ENCODE data around the gene KMT2C.

Gene KMT2C

DNA sequence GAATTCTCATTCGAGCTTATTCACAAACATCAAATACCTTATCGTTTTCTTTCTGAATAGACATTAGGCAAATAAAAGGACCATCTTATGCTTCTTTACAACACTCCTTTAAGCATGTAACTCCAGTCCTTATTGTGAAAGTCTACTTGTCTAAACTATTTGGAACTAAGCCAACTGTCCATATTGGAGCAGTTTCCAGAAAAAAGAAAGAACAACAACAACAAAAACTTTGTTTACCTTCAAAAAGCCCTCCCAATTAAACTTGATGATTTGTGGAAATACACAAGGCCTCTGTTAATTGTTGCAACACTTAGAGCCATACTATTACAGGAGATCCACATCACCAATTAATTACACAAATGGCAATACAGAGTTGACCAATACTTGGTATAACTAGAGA, 246.7 kb downstream of the KMT2C start:
- no peak for DNase-seq

DNA sequence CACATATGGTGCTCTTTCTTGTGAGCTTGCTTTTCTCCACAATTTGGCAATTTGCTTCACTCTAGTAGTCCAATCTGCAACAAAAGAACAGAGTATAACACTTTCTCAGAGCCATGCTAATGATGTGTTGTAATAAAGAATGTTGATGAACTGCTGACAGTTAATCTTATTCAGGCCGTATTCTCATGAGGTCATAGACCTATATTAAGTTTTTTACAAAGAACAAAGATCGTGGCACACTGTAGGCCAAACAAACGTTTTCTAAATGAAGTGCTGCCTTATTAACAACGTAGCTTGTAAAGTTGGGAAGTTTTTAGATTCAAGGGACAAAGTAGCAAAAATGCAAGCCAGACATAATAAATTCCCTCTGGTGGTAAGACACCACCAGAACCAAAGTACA, 250.2 kb downstream of the KMT2C start:
- no peak for DNase-seq

DNA sequence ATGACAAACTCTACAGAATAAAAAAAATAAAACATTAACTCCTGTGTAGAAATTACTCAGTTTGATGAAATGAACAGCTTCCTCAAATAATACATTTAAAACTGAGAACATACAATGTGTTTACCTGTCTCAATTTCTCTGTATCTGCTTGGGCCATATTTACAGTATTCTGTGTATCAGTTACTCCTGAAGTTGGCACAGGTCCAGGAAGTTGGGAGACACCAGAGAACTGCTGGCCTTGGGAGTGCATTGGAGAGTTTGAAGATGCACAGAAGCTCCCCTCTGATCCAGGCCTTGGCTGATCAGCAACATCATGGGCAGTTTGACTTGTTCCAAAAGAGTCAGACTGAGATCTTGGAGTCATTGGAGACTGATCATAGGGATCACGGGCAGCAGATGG, 255.2 kb downstream of the KMT2C start:
- no peak for DNase-seq

DNA sequence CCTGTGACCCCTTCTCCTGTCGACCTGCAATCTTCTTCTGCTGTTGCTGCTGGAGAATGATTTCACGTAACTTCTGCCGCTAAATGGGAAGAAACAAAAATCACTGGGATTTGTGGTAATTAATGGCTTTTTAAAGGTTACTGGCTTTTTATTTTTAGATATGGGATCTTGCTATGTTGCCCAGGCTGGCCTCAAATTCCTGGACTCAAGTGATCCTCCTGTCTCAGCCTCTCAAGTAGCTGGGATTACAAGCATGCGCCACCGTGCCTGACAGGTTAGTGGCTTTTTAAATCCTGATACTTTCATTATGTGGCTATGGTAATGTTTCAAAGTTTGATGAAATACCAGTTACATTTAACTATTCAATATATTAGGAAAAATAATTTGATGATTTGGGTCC, 255.8 kb downstream of the KMT2C start:
- DNase-seq = no peak

DNA sequence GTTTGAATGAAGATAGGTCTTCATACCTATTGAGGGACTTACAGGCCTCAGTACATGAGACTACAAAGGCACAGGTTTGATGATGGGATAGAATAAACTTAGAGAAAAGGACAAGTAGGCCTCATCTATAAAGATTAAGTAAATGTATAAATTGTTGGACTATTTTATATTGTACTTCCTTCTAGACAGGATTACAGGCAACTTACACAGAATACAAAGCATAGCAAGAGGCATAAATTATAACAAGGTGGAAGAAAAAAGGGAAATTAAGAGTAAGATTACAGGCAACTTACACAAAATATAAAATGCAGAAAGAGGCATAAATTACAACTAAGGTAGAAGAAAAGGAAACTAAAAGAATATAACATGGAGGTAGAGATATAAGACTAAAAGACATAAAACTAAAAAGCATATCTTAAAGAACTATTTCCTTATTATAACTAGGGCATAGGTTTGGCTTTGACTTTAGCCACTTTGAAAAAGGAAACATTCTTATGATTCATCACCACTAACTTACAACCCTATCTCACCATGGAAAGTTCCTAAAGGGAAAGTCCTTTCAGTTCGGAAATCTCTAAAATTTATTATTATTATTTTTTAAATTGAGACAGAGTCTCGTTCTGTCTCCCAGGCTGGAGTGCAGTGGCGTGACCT, 257.3 kb downstream of the KMT2C start:
- DNase-seq = no peak

DNA sequence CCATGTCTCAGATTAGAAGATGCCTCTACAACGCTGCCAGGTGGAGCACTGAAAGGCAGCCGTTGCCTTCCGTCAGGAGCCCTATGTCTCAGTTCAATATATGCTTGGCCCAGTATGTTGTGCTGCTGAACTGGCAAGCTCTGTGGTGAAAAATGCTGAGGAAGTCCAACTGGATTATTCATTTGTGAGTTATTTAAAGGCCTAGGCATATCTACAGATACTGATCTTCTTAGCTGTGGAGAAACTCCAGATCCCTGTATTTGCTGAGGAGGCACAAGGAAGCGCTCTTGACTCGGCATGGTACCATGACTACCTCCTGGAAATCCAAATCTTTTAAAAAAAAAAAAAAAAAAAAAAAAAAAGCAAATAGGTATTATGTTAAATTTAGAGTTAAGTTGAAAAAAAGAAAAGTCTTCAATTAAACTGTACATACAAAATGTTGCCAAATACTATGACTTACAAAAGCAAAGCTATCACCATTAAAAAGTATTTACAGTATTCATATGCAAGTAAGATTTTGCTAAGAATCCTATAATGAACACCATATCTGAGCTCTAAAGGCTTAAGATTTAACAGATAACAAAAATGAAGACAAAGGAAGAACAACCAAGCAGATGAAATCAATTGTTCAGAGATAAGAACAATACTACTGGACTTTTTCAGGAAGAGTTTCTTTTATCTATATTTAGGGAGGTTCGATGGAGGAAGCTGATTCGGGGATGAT, 258.0 kb downstream of the KMT2C start:
- no peak for DNase-seq

DNA sequence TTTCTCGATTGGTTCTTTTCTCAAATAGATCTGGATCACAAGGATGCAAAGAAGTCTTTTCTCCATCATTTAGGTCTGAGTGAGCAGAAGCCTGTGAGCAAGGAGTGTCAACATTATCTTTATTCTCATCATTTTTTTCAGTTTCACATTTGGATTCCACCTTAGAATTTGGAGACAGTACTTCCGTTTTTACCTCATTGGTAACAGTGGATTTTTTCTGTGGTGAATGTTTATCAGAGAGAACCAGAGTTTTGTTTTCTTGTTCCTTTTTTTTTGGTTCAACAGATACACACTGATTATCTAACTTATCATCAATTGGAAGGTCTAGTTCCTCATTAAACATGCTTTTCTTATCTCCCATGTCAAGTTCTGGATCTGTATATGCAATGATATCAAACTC, 259.0 kb downstream of the KMT2C start:
- DNase-seq = no peak

DNA sequence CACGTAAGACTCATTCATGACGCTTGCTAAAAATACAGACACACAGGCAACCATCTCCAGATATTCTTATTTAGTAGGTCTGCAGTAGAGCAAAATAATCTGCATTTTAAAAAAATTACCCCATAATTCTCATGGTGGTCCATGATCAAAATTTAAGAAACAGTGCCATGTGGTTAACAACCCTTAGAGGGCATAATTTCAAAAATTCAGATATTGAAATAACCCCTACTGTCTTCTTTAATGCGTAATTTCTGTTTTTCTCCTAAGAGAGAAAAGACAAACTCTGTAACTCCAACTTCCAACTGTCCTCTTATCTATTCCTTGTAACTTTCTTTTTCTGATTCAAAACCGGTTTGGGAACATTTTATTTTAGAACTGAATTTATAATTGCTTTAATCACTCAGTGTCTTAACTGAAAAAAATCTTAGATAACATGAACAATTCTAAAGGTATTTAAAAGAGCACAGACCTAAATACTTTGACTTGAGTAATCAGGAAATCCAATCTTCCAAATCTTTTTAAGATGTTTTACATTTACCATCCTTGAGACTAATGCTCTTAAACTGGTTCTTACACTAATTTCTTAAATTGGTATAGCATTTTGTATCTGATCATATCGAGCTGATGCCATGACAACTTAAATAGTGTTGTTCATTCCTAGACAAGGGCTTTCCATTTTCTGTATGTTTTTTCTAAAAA, 262.3 kb downstream of the KMT2C start:
- DNase-seq = no peak

DNA sequence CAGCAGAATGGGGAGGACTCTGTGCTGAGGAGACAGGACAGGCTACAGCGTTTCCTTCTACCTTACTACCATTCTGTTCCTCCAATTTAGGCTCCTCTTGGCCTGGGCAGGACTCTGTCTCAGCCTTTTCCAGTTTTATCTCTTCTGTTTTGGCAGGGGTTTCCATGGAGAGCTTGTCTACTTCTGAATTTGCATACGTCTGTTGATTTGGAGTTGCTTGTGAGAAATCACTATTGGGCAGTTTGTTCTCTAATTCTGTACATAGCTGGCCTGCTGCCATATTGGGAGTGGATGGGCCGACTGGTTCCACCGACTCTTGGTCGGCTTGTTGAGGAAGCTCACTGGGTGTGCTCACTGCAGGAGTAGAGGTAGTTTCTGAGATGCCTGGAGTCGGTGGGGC, 273.5 kb downstream of the KMT2C start:
- peak; percentile 40 for DNase-seq

DNA sequence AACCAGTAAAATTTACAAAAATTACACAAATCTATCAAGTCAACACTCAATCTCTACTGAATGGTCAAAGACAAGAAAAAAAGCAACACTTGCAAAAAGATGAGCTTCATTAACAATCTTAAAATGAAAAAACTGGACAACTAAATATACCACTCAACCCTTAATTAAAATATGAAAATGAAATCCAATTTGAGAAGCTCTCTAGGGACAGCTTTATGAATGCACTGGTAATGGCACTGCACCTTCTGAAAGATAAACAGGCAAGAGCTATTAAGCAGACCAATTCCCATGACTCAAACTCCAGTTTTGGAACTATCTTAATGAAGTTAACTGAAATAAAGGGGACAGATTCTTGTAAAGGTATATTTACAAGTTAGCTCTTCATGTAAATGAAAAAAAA, 274.6 kb downstream of the KMT2C start:
- no peak for DNase-seq

DNA sequence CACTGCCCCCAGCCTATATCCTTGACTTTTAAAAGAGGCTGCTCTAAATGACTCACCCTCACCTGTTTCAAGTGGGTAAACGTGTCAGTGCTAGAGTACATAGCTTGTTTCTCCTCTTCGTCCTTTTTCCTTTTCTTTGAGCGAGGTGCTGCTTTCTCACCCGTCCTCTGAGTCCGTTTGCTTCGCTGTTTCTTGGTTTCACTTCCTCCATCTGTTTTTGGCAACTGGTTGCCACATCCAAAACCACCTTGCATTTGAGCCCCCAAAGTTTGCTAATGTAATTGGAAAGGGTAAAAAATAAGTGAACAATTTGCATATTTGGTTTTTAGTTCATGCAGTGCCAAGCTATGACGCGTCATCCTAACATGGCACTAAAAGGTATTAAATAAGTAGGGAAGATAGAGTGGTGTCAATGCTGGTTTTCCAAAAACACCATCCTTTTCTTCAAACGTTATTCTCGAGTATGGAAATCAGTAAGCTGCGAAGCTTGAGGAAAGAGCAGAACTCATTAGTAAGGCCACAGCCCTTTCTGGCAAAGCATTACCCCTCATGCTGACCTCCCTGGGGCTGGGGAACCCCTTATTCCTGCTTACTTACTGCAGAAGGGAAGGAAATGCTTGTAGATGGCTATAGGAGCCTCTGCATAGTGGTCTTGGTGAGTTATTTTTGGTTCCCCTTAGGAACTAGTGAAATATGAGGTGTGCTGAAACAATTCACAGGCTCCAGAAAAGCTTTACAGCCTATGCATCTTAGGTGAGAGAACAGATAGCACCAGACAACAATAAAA, 276.8 kb downstream of the KMT2C start:
- no peak for DNase-seq

DNA sequence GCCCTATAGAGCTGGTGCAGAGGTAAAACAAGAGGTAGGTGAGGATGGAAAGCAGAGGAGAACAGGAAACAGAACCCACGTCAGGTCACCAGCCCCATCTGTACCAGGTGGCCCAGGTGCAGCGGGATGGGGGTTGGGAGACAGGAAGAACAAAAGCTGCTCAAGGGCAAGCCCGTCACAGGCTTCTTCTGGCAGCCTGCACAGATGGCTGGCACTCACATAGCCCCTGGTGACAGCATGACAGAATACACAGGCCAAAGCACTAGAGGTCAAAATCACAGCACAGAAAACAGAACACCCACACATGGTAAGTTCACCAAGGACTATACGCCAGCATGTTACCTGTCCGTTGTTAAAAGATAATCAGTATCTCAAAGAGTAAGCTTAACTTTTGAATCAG, 283.5 kb downstream of the KMT2C start:
- no peak for DNase-seq

DNA sequence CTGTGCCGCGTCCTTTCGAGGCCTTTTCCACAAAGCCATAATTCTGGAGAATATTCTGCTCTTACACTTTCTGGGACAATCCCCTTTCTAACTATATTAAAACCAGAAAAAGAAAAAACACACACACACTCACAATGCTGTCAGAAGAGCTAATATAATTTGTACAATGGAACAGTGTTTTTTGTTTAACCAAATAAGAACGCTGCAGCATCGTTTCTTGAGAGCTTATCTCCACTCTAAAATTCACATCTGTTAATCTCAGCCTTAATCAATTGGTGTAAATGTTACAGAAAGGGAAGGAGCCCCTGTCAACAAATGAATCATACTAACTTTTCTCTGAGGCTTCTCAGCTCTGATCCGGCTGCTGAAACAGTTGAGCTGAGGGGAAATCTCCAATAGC, 286.4 kb downstream of the KMT2C start:
- DNase-seq = no peak

DNA sequence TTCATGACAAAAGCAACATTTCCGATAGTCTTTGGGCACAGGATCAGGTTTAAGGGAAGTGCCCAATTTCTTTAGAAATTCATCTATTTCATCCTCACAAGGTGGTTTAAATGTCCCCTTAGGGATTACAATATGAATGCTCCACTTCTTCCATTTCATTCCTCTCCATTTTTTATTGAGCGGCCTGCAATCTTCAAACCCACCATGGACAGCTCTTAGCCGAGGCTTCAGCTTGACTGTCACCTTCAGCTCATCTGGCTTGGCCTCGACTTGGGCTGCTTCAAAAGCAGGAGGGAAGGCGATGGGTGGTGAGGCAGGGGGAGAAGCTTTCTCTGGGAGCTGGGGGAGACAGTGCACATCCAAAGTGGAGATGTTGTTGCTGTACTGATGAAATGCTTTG, 287.1 kb downstream of the KMT2C start:
- DNase-seq = no peak

DNA sequence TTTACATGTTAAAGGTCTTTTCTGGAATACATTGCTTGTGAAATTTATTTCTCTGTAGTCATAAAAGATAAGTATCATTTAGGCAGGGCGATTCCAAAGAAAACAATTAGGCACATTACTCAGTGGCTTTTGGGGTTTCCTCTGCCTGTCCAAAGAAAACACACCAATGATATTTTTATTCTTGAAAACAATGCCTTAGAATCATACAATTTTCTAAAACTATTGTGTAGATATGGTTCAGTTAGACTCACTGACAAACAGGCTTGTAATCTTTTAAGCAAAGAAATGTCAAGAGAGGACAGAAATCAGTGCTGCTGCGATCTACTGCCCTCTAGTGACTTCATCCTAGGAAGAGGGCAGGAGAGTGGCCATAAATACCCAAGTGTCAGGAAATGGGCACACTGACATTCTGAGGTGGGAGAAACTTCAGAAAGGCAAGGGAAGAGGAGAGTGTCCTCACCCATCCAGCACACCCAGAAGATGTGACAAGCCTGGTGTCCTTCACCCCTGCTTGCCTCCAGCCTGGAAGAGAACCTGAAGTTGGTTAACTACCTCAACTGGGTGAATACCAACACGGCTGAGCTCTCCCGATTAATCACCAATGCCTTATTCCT, 289.8 kb downstream of the KMT2C start:
- peak; percentile 6 for DNase-seq

DNA sequence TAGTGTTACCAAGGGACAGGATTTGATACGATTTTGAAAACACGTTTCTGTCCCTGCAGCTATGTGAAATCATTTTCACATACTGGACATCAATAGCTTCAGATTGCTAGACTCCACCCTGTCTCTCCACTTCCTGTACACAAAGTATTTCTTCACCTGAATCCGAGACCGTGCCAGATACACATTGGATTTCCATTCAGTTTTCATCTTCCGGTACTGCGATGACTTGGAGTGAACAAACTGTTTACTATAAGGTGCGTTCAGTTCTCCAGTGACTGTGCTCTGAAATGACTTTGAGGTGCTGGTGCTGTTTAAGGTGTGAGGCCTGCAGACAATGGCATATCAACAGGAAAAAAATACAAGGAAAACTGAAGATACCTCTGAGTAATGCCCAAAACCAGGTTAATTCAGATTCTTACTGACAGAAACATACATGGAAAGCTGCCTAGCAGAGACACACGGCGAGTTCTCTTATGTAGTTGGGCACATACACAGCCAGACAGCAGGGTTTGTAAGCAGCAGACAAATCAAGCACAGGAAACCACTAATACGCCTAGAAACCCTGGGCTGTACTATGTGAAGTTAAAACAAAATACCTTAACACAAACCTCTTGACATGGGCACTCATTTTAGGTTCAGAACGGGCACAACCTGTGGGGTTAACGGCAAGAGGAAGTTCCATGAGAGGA, 291.1 kb downstream of the KMT2C start:
- DNase-seq = no peak

DNA sequence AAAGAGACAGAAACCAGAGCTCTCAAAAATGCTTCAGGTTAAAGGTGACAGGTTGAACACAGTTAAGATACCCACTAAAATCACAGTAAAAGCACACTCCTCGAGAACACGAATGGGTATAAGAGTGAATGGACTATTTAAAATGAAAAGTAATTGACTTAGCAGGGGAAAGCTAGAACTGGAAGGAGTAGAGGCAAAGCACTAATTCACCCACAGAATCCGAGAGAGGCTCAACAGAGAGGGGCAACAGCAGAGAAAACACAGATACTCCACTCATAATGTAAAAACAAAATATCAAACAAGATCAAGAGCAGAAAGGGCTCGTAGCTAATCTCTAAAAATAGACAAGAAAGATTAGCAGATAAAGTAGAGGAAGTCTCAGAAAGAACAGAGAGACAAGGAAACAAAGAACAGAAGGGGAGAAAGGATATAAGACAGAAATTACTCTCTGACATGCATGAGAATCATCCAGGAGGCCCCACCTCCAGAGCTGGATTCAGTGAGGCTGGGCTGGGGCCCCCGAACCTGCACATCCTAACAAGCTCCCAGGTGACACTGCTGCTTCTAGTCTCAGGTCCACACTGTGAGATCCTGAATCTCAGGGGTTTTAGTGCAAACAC, 292.7 kb downstream of the KMT2C start:
- DNase-seq = no peak

DNA sequence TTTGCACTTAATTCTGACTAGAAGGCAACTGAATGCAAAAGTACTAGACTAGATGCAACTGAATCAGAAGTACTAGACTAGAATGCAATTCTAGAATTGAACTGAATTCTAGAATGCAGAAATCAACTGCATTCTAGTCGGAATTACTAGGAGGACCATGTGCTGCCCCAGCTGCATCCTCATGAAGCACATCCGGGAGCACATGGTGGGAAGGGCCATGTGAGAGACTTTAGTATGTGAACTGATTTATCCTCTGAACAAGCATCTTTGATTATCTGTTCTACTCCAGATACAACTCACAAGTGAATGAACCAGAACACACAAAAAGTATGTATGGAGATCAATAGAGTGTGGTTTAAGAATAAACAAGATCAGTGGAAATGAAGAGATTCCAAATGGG, 295.2 kb downstream of the KMT2C start:
- no peak for DNase-seq

DNA sequence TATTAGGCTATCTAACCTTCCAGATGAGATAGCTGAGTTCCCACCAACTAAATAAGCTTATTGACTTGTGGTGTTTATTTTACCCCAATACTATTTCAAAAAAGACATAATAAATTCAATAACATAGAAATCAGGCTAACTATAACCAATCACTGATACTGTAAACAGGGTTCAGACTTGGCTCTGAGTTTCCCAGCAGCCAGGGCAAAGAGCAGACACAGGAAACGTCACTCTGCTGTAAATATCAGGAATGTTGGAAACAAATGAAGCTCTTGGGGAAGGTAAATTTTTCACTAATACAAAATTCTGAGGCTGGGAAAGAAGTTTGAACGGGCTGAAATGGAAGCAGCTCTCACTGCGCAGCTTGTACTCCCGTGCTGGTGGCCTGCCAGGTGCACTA, 295.7 kb downstream of the KMT2C start:
- DNase-seq = no peak

DNA sequence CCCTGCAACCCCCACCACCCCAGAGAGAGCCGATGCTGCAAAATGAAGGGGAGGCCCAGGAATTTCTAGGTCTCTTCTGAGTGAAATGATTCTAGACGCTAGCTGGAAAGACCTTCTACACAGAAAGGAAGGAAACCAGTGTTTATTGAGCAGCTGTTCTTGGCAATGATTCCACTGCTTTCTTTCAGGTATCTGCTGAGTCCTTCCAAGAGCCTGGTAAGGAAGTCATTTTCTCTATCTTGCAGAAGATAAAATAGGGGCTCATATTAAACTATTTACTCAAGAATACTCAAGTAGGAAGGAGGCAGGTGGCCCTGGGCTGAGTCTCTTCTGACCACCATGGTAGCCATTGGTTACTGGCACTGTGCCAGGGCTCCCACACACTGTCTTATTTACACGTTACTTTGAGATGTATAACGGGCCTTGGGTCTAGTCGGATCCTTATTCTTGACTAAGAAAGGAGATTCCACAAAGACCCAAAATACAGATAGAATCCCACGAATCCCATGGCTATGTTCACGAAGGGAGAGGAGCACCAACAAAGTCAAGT, 298.3 kb downstream of the KMT2C start:
- DNase-seq = no peak

DNA sequence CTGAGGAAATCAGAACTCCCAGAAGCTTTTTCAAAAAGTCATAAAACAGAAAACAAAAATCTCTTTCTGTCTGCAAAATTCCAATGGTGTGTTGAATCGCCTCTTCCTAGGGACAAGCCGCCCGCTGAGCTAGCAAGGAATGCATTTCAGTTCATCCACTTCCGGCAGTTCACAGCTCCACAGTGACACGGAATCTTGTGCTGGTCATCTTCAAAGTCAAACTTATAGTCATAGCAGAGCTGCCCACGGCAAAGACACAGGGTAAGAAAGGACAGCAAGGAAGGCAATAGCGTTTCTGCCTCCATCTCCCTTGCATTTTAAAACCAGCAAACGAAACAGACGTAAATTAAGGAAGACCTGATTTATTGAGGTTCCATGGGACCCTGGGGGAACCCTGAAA, 299.1 kb downstream of the KMT2C start:
- no peak for DNase-seq

DNA sequence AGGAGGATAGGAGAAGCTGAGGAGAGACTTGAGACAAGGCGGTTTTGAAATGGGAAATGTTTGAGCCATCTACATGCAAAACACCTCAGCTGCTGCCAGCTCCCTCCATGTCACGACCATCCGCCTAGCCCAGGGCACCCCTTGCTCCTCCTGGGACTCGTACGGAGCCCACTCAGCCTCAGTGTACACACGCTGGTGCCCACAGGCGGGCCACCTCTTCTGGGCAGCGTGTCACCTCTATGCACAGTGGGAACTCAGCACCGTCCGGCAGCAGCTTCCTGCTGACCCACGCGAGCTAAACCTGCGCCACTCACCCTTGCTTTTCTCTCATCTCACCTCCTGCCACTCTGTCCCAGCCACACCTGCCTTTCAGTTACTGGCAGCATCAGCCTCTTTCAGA, 302.0 kb downstream of the KMT2C start:
- no peak for DNase-seq

Data from NCI-H526 treated with DMSO at 0.1 percent for 48 hours (cell line).